GM19467 (cell line): ENCODE results near the gene AHRR.
A peak's percentile ranks its signal among the peaks of the same experiment; 100 is the strongest.
"Not testable (repeated sequence)": the region's sequence is repeated elsewhere in the genome, so short reads cannot be mapped to it uniquely, and the experiment has no call there.

Experiments used
- ATAC-seq: cut with Tn5 transposase; IDR thresholded peaks from one replicate; pipeline ENCODE4 v1.9.1; 2021; ENCODE audit warnings: mild to moderate bottlenecking, moderate library complexity; ENCODE audit not compliant: unreplicated experiment

AHRR gene

DNA sequence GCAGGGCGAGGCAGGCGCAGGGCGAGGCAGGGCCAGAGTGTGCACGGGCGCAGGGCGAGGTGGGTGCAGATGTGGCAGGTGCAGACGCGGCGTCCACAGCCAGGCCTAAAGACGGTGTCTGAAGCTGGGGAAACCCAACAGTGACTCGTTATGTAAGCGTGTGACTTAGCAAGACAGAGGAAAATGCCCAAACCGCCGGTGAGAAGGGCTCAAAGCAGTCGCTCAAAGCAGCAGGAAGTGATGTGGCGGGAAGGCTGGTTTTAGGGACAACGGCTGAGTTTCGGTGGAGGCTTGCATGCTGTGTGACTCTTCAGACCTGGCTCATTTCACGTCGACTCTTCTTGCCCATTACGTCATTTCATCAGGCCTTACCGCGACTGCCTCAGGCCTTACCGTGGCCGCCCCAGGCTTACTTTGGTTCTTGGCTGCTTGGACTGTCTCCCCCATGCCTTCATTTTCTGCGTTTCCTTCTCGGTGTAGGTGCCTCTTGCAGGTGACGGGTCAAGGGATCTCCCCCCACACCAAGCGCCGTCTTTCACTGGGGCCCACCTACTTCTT, 71.0 kb downstream of the AHRR start:
- ATAC-seq, result peak; percentile 90

DNA sequence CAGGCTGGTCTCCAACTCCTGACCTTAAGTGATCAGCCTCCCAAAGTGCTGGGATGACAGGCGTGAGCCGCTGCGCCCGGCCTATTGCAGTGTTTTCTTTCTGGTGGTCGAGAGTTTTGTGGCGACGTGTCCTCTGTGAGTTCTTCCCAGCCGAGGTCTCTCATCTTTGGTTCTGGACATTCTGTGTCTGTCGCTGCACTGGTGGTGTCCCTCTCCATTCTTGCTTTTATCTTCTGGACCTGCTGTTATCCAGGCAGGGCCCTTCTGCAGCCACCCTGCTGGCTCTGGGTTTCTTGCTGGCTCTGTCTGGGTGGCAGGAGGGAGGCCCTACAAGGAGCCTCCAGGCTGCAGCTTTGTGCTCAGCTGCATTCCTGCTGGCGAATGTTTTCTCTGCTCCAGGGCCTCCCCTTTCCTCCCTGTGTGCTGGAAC, 72.3 kb downstream of the AHRR start:
- ATAC-seq, result no peak

DNA sequence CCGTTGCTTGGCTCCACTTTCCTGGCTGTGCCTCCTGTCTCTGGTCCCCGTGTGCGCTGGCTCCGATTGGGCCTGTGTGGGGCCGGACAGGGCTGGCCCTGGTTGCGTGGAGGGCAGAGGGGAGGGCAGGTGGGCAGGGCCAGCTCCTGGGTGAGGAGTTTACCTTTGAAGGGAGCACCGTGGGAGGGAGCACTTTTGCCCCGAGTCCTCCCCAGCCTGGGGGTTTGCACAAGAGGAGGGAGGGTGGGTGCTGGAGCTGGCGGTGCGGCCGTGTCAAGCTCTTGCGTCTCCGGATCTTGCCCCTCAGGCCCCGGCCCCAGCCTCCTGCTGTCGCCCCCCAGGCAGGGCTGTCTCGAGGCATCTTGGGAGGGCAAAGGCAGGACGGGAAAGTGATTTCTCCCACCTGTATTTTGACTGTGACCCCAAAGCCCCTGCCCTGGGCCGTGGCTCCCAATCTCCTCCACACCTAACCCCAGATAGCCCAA, 73.2 kb downstream of the AHRR start:
- no peak for ATAC-seq

- no peak for ATAC-seq
Measured at GRCh38 chr5:395156-395920, 73.8 kb downstream of the AHRR start.

- ATAC-seq, result no peak
Measured at GRCh38 chr5:395921-396530, 74.5 kb downstream of the AHRR start.

GRCh38 chr5:396531-396961, 75.0 kb downstream of the AHRR start:
- ATAC-seq, result no peak

GRCh38 chr5:398141-398474, 76.6 kb downstream of the AHRR start:
- ATAC-seq, result not testable (repeated sequence)

DNA sequence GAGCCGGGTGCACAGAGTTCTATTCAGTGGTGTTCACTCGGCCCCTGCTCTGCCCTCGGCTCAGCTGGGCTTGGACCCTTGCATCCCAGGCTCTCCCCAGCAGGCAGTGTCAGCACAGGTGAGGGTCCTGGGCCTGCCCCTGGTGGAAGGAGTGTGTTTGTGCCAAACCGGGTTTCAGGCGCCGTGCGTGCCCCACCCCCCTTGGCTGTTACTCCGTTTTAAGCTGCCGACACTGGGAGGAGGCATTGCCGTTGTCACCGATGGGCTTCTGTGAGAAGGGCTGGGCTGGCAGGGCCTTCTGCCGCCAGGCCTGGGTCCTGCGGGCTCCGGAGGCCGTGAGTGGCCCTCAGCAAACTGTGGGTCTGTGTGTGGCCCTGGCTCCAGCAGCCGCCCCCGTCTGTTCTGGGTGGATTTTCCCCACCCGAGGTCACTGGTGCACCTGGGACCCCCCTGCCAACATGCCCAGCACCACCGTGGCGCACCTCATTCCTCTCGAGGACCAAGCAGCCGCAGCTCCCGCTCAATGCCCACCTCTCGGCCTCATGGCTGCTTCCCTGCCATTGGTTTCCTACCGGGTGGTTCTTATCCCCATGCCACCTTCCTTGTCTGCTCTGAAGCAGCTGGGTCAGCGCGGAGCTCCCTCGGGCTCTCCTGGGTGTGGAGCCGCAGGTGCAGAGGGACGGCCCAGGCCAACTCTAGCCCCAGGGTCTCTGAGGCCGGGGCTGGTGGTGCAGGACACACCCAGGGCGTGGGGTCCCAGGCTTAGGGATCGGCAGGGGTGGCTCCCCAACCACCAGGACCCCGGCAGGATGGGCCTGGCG, 77.2 kb downstream of the AHRR start:
- no peak for ATAC-seq

DNA sequence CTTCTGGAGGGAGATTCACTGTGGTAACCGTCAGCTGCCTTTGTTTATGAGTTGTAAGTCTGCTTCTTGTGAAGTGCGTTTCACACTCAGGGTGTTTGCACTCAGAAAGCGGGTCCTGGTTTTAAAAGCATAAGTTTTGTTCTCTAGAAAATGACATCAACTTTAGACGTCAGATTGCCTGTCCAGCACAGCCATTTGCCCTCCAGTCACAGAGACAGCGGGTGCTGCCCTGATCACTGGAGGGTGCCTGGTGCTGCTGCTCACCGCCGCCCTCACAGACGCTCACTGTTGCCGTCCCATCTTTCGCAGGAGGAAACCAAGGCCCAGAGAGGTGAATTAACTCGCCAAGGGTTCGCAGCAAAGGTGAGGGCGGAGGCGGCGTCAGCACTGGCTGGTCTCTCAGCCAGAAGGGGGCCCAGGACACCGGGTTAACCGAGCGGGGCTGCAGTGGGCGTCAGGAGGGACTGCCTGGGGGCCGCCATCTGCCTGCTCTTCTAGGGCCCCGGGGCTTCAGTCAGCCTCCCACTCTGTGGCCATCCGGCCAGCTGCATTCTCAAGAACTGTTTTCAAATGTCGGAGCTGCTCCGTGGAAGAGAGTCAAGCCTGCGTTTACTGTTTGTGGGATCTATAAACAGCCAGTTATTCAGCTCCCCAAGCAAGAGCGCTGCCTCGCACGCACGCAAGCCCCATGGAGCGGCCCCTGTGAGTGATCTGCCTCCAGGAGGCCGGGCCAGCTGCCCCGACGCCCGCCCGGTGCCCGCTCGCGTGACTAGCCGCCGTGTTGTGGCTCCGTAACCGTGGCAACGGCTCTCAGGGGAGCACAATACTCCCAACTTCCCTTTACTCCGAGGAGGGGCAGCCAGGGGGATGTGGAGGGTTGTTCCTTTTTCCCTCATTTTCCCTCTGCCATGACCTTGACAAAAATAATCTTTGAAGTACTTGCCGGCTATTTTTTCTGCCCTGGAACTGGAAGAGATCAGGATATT, 78.1 kb downstream of the AHRR start:
- peak; percentile 66 for ATAC-seq

- peak; percentile 11 for ATAC-seq
Measured at GRCh38 chr5:400282-401145, 79.0 kb downstream of the AHRR start.

- ATAC-seq, result no peak
Measured at GRCh38 chr5:401146-402034, 79.9 kb downstream of the AHRR start.

GRCh38 chr5:402219-402614, 80.7 kb downstream of the AHRR start:
- not testable (repeated sequence) for ATAC-seq

- ATAC-seq, result peak; percentile 33
Measured at GRCh38 chr5:402615-403359, 81.3 kb downstream of the AHRR start.

DNA sequence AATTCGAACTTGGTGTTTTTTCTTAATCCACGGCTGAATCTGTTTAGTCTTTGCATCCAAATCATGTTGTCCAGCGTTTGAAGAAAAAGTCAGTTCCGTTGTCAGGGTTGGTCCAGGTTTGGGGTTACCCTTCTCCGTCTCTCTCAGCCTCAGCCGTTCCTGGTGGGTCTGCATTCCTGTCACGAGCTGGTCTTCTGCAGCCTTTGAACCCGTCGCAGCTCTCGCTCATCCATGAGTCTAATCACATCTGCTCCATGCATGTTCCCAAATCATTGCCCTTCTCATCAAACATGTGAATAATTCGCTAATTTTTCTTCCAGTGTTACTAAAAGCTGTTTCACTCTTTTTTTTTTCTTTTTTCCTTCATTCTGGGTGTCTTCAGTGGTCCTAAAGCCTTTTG, 82.5 kb downstream of the AHRR start:
- ATAC-seq, result no peak

DNA sequence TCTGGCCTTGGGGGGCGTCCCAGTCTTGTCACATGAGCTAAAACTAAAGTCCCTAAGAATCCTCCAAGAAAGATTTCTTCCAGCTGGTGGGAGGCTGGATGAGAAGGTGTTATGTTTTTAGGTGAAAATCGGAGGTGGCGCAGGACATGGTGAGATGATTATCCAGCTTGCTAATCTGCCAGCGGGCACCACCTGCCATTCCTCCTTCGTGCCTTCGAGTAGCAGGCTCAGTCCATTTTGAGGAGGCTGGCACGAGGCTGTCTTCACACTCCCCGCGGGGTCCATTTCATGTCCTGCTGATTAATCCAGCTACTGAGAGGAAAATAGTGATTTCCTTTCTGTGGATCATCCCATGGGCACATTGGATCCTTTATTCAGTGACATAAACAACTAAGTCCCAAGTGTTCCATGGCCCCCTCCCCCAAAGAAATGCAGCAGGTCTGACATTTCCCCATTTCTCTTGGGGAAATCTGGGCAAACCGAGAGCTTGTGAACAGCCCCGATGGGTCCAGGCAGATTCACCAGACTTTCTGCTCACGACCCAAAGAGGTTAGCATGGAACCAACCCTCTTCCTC, 83.2 kb downstream of the AHRR start:
- no peak for ATAC-seq

- ATAC-seq, result no peak
Measured at GRCh38 chr5:405421-405820, 83.9 kb downstream of the AHRR start.

DNA sequence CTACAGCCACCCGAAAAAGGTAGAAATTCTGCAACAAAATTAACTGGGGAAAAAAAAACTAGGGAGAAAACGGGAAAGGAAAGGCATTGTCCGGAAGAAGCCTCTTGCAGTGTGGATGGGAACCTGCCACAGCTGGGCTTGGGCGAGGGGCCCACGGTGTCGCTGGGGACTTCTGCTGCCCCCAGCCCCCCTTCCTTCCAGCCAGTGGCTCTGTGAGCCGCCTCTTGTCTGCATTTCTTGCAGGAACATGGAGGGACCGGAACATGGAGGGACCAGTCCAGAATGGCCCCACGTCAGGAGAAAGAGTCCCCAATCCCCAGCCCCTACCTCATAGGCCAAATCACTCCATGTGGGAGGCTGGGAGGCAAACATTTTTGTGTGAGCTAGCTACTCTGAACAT, 84.5 kb downstream of the AHRR start:
- no peak for ATAC-seq
